Activated effector memory CD4-positive, alpha-beta T cell treated with Interleukin-2 at 50 U/mL for 16 hours (primary cell): ENCODE measurements around the gene CCNQ.
A peak's percentile ranks its signal among the peaks of the same experiment; 100 is the strongest.

Source experiments
- DNase-seq: peaks from one replicate; pipeline ENCODE4 v3.0.0-alpha.2; 2020

CCNQ gene

GRCh38 chrX:153598541-153599191 is at the start of gene CCNQ:
Gene CCNQ, minus strand, starts transcription at chrX:153599139. Its CDS starts 66 bp downstream, at chrX:153599073.
- peak; percentile 22 for DNase-seq

GRCh38 chrX:153647461-153648357 is 48.8 kb upstream of the CCNQ start:
- DNase-seq, result no peak

GRCh38 chrX:153646620-153647373 is 47.9 kb upstream of the CCNQ start, which contains the start of gene DUSP9:
Gene DUSP9, plus strand, starts transcription at chrX:153647203. Its CDS starts 751 bp downstream, at chrX:153647954.
- no peak for DNase-seq

- DNase-seq, result no peak
Measured at GRCh38 chrX:153645921-153646488, 47.1 kb upstream of the CCNQ start.

GRCh38 chrX:153645151-153645550 is 46.2 kb upstream of the CCNQ start:
- DNase-seq, result no peak

GRCh38 chrX:153644356-153645125 is 45.6 kb upstream of the CCNQ start:
- no peak for DNase-seq

GRCh38 chrX:153643431-153644351 is 44.8 kb upstream of the CCNQ start:
- no peak for DNase-seq

- DNase-seq, result no peak
Measured at GRCh38 chrX:153642655-153643430, 43.9 kb upstream of the CCNQ start.

GRCh38 chrX:153642051-153642654 is 43.2 kb upstream of the CCNQ start:
- DNase-seq, result no peak

- no peak for DNase-seq
Measured at GRCh38 chrX:153641627-153642026, 42.7 kb upstream of the CCNQ start.

- no peak for DNase-seq
Measured at GRCh38 chrX:153640736-153641575, 42.0 kb upstream of the CCNQ start.

GRCh38 chrX:153640045-153640686 is 41.2 kb upstream of the CCNQ start:
- DNase-seq, result no peak

- DNase-seq, result no peak
Measured at GRCh38 chrX:153639177-153640044, 40.5 kb upstream of the CCNQ start.

GRCh38 chrX:153638436-153639176 is 39.7 kb upstream of the CCNQ start:
- no peak for DNase-seq

GRCh38 chrX:153638041-153638371 is 39.1 kb upstream of the CCNQ start:
- DNase-seq, result no peak
